ES-I3 (cell line): ENCODE data around the gene FHIT.
"Not testable (repeated sequence)": the region's sequence is repeated elsewhere in the genome, so short reads cannot be mapped to it uniquely, and the experiment has no call there.

Experiments used
- H3K36me3 ChIP-seq: 2 replicates; pipeline ENCODE4 v1.6.1; 2013; ENCODE audit warnings: mild to moderate bottlenecking, low read length, control low read depth, moderate library complexity; ENCODE audit not compliant: insufficient read depth
- H3K4me1 ChIP-seq: 2 replicates; pipeline ENCODE4 v1.6.1; 2013; ENCODE audit warnings: mild to moderate bottlenecking, control low read depth, low read length; ENCODE audit not compliant: insufficient read depth
- H3K9ac ChIP-seq: 2 replicates; pipeline ENCODE4 v1.6.1; 2013; ENCODE audit warnings: low read depth, mild to moderate bottlenecking, low read length, moderate library complexity
- H3K9me3 ChIP-seq: 2 replicates; pipeline ENCODE4 v1.6.1; 2013; ENCODE audit warnings: mild to moderate bottlenecking, low read length, moderate library complexity; ENCODE audit not compliant: control insufficient read depth, insufficient read depth

FHIT gene

GRCh38 chr3:59817511-59817910, 1433.7 kb downstream of the FHIT start:
- Histone ChIP-seq H3K4me1 (peaks cover 23% of the 10 kb centered on the region), H3K9ac (no peak overlapping the region), H3K36me3 (no peaks in the 10 kb centered on the region), H3K9me3 (no peaks in the 10 kb centered on the region)

DNA sequence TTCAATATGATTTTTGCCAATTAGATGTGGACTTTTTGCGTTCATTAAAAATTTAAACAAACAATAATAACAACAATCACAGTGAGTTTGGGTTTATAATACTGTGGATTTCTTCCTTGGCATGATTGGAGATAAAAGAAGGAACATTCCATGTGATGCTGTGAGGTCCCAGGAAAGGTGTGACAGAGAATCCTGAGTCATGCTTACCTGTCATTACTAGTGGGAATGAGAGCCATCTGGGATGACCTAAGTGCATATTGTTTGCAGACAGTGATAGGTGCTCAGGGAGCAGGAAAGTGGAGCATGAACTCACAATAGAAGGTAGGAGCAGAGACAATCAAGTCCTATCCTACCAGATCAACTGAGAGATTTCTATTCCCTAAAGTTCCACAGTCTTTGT, 1434.9 kb downstream of the FHIT start:
- peaks cover 29% of the 10 kb centered on the region for H3K4me1 ChIP-seq
- H3K36me3 ChIP-seq: no peaks in the 10 kb centered on the region
- no peaks in the 10 kb centered on the region for H3K9me3 ChIP-seq
- H3K9ac ChIP-seq: no peak overlapping the region

- no peaks in the 10 kb centered on the region for H3K36me3 ChIP-seq
- H3K9me3 ChIP-seq: no peaks in the 10 kb centered on the region
- H3K9ac ChIP-seq: no peak overlapping the region
- H3K4me1 ChIP-seq: peaks cover 25% of the 10 kb centered on the region
These were observed 1438.1 kb downstream of the FHIT start for GRCh38 chr3:59813148-59813538.

DNA sequence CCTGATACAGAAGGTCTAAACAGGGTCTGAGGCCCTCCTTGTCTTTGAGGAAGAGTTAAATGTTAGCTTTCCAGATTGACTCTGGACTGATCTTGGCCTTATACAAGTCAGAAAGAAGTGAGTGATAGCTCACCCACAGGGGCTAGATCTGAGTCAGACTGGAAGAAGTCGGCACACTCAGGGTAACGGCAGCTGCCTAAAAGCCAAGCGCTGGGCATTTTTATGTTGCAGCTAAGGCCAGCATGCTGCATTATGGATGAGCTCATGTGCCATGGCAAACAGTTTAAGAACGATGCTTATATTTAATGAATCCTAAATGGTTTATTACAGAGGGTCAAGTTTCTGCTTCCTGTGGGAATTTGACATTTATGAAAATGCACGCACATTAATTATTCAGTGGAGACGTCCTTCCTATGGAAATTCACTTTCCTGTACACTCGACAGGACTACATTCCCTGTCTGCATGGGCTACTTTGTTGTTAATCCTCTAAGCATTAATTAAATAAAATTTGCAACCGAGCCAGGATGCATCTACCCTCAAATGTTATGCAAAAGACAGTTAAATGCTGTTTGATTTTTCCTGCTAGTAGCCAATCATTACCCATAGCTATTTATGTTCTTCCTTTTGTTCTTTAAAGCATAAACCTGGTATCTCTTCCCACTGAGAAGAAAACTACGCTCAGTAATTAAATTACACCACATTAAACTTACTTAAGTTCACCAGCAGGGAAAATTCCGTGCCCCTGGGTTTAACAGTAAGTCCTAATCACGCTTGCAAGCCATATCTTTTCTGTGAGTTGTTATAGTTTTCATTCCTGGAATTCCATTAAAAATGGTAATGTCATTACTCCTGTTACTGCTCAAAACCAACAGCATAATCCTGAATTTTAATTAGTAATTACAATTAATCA, 1438.8 kb downstream of the FHIT start:
- no peak overlapping the region for H3K9ac ChIP-seq
- no peaks in the 10 kb centered on the region for H3K36me3 ChIP-seq
- H3K9me3 ChIP-seq: no peaks in the 10 kb centered on the region
- peaks cover 19% of the 10 kb centered on the region; the same call in 1 of the 2 replicates for H3K4me1 ChIP-seq

- H3K9ac ChIP-seq: no peak overlapping the region
- H3K36me3 ChIP-seq: no peaks in the 10 kb centered on the region
- H3K9me3 ChIP-seq: no peaks in the 10 kb centered on the region
- peaks cover 16% of the 10 kb centered on the region; the same call in 1 of the 2 replicates for H3K4me1 ChIP-seq
These were observed 1440.1 kb downstream of the FHIT start for GRCh38 chr3:59811160-59811559.

DNA sequence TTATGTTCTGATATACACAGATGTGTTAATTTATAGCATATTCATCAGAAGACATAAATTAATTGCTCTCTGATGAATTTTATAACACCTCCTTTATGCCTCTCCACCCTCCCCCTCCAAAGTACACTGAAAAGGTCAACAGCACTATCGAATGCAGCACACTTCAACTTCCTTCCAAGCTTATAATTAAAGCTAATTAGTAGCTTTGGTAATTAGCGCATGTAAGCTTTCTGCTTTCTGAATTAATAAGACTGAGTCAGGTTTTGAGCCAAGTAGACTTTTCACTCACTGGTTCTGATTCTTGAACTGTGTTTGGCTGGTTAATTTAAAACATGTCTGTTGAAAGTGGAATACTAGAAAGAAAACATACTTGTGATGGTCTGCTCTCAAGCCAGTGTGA, 1440.6 kb downstream of the FHIT start:
- Histone ChIP-seq H3K9me3 (no peaks in the 10 kb centered on the region), H3K9ac (no peak overlapping the region), H3K36me3 (no peaks in the 10 kb centered on the region), H3K4me1 (peaks cover 14% of the 10 kb centered on the region; the same call in 1 of the 2 replicates)

DNA sequence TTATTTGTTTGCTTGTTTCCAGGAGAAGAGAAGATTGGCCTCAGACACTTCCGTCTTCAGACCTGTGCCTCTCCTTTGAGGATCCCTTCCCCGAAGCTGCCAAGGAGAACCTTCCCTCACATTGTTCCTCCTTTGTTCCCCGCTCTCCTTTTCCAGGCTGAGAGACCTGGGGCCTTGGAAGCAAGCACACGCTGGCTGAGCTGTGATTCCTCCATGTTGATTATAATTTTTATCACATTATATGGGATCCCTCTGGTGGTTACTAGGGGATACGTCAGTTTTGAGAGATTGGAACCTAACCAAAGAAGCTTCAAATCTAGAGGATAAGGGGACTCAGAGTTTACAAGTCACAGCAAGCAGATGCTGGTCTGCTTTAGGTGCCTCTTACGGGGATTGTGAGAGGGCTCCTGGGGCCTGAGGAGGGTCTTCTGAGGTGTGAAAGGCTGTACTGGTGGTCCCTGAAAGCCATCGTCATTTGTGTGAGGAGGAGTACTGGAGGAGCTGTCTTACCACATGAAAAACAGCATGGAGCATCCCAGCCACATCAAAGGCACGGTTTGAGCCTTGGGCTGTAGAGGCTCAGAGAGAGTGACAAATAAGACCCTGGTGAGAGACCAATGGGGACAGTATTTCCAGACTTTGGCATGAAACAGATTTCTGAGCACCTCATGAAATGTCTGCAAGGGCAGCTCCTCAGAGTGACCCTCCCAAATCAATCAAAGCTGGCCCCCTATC, 1441.4 kb downstream of the FHIT start:
- Histone ChIP-seq H3K9ac (no peak overlapping the region), H3K36me3 (no peaks in the 10 kb centered on the region), H3K9me3 (no peaks in the 10 kb centered on the region), H3K4me1 (peaks cover 14% of the 10 kb centered on the region; the same call in 1 of the 2 replicates)

GRCh38 chr3:59809016-59809415, 1442.2 kb downstream of the FHIT start:
- Histone ChIP-seq H3K4me1 (peaks cover 14% of the 10 kb centered on the region; the same call in 1 of the 2 replicates), H3K36me3 (no peaks in the 10 kb centered on the region), H3K9ac (no peak overlapping the region), H3K9me3 (no peaks in the 10 kb centered on the region)

- no peaks in the 10 kb centered on the region for H3K36me3 ChIP-seq
- no peak overlapping the region for H3K9ac ChIP-seq
- H3K4me1 ChIP-seq: peaks cover 18% of the 10 kb centered on the region
- no peaks in the 10 kb centered on the region for H3K9me3 ChIP-seq
These were observed 1442.8 kb downstream of the FHIT start for GRCh38 chr3:59808446-59808845.

DNA sequence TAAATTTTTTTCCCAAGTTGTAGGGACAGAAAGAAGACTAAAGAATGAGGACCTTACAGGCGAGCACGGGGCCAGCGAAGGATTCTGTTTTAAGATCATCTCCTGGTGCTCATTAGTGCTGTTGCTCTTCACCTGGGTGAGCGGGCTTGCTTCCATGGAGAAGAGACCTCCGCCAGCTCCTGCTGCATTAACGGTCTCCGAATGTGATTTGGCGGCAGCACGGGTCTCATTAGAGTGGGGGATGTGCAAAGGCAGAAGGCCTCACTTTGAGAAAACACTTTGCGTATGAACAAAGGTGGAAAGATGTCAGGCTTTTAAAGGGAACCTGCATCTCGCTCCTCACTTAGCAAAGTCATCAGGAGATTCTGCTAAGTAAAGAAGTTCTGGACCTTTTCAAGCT, 1448.0 kb downstream of the FHIT start:
- Histone ChIP-seq H3K36me3 (no peaks in the 10 kb centered on the region), H3K9me3 (no peaks in the 10 kb centered on the region), H3K4me1 (peaks cover 30% of the 10 kb centered on the region), H3K9ac (0 out of 2 replicates have a peak overlapping the region, but pooled peaks have one; percentile 18)

- H3K9ac ChIP-seq, H3K9me3 ChIP-seq, H3K36me3 ChIP-seq: not testable (repeated sequence)
- H3K4me1 ChIP-seq: peaks cover 30% of the 10 kb centered on the region
These were observed 1448.8 kb downstream of the FHIT start for GRCh38 chr3:59802453-59802852.

DNA sequence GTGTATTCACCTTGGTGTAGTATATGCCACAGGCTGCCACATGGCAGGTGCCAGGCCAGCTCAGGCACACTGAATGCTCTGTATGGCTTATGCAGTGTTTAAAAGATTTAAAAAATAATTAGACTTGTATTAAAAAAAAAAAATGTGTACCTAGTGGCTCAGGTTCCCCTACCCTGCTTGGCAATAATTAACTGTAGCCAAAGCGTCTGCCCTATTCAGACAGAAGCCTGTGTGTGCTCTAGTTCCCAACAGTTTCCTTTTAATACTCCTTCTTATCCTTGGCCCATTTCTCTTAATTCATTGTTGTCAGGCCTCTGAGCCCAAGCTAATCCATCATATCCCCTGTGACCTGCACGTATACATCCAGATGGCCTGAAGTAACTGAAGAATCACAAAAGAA, 1449.2 kb downstream of the FHIT start:
- peaks cover 30% of the 10 kb centered on the region for H3K4me1 ChIP-seq
- H3K9ac ChIP-seq: no peak overlapping the region

DNA sequence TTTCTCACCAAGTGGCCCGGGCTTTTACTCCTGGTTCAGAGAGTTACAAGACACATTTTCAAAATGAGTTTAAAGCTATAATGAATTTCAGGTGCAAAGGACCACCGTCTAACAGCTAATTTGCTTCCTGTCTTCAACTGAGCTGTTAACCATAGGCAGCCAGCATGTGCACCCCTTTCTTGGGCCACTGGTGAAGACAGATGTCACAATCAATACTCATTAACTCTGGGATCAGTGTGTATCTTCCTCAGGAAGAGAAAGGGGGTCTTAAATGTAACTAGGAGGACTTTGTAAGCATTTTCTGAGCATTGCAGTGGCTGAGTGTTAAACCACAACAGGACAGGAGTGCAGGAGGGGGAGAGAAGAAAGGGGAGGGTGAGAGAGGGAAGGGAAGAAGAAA, 1450.8 kb downstream of the FHIT start:
- Histone ChIP-seq H3K36me3 (no peaks in the 10 kb centered on the region), H3K4me1 (peaks cover 30% of the 10 kb centered on the region), H3K9me3 (no peaks in the 10 kb centered on the region), H3K9ac (no peak overlapping the region)

More for the DNA sequence above, 1449.2 kb downstream of the FHIT start:
- H3K36me3 ChIP-seq: no peaks in the 10 kb centered on the region
- H3K9me3 ChIP-seq: no peaks in the 10 kb centered on the region

DNA sequence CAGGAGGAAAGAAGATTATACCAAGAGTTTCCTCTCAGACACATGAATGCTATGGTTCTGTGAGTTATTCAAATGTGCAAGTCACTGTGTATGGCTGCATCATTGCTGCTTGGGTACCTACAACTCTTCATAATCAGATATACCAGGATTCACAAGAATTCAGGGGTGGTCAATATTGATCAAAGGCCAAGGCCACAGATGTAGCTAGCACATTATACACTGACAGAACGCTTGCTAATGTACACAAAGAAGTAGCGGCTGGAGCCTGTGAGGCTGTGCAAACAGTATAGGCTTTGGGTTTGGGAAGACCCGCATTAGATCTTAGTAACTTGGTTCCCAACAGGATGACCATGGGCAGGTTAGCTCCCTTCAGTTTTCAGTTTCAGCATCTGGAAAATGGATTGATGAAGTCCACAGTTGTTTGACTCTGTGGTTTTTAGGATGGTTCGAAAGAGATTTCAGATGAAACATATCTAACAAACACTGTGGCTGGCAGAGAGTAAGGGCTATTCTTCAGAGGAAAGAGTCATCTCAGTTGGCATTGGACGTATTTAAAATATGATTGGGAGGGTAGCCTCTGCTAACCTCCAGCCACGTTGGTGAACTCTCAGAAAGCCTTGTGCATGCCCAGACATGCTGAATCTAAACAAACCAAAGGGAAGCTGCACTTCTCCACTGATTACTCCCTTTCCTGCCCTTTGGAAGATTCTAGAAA, 1452.7 kb downstream of the FHIT start:
- Histone ChIP-seq H3K4me1 (peaks cover 26% of the 10 kb centered on the region), H3K36me3 (no peaks in the 10 kb centered on the region), H3K9me3 (no peaks in the 10 kb centered on the region), H3K9ac (no peak overlapping the region)
